ENCODE data around the gene ZNF691.
"Not testable (repeated sequence)": the region's sequence is repeated elsewhere in the genome, so short reads cannot be mapped to it uniquely, and the experiment has no call there.

ZNF691 gene

GRCh38 chr1:42807056-42807668 lies 39.3 kb upstream of the ZNF691 start:
- no peak for DNase-seq (ENCODE audit: low read depth, low spot score)
- H3K9ac ChIP-seq (ENCODE audit: insufficient read length, low read depth): no peak overlapping the region
- H3K9me3 ChIP-seq (ENCODE audit: insufficient read depth, low read length): peaks cover 20% of the 10 kb centered on the region; the same call in 1 of the 2 replicates
- H3K4me1 ChIP-seq (ENCODE audit: insufficient read depth, insufficient read length): no peaks in the 10 kb centered on the region
- TF ChIP-seq SUZ12 (IDR thresholded peaks at IDR 0.05; ENCODE audit: extremely low read depth, insufficient read depth, insufficient read length): no peak
- no peaks in the 10 kb centered on the region for H3K27me3 ChIP-seq (ENCODE audit: insufficient read depth, insufficient read length)
- peaks cover 18% of the 10 kb centered on the region for H3K36me3 ChIP-seq (ENCODE audit: insufficient read depth, insufficient read length, low read length)
- H3K4me3 ChIP-seq (ENCODE audit: insufficient read length, low read depth): no peak overlapping the region

- not testable (repeated sequence) for H3K4me1 ChIP-seq (ENCODE audit: insufficient read depth, insufficient read length); H3K27me3 ChIP-seq (ENCODE audit: insufficient read depth, insufficient read length); H3K4me3 ChIP-seq (ENCODE audit: insufficient read length, low read depth); H3K9ac ChIP-seq (ENCODE audit: insufficient read length, low read depth); H3K9me3 ChIP-seq (ENCODE audit: insufficient read depth, low read length); DNase-seq (ENCODE audit: low read depth, low spot score)
- peaks cover 14% of the 10 kb centered on the region for H3K36me3 ChIP-seq (ENCODE audit: insufficient read depth, insufficient read length, low read length)
Observed at GRCh38 chr1:42814815-42815214, 31.6 kb upstream of the ZNF691 start.

- Histone ChIP-seq H3K36me3 (ENCODE audit: insufficient read depth, insufficient read length, low read length) (peaks cover 14% of the 10 kb centered on the region), H3K9me3 (ENCODE audit: insufficient read depth, low read length) (peaks cover 9% of the 10 kb centered on the region), H3K27me3 (ENCODE audit: insufficient read depth, insufficient read length) (no peaks in the 10 kb centered on the region), H3K9ac (ENCODE audit: insufficient read length, low read depth) (peak overlapping the region; percentile 85), H3K4me3 (ENCODE audit: insufficient read length, low read depth) (peak overlapping the region; percentile 80), H3K4me1 (ENCODE audit: insufficient read depth, insufficient read length) (peaks cover 2% of the 10 kb centered on the region)
- TF ChIP-seq SUZ12 (IDR thresholded peaks at IDR 0.05; ENCODE audit: extremely low read depth, insufficient read depth, insufficient read length): no peak
- TF ChIP-seq YY1 (IDR thresholded peaks at IDR 0.05; ENCODE audit: insufficient read depth, insufficient read length): no peak
- TF ChIP-seq ZNF274 (IDR thresholded peaks at IDR 0.05; ENCODE audit: low read depth, low read length): no peak
- peak; percentile 25 for DNase-seq (ENCODE audit: low read depth, low spot score)
Observed at GRCh38 chr1:42815941-42816584, 30.4 kb upstream of the ZNF691 start.

- peaks cover 12% of the 10 kb centered on the region for H3K36me3 ChIP-seq (ENCODE audit: insufficient read depth, insufficient read length, low read length)
- peaks cover 9% of the 10 kb centered on the region for H3K9me3 ChIP-seq (ENCODE audit: insufficient read depth, low read length)
- no peaks in the 10 kb centered on the region for H3K27me3 ChIP-seq (ENCODE audit: insufficient read depth, insufficient read length)
- H3K9ac ChIP-seq (ENCODE audit: insufficient read length, low read depth): peak within 1 kb of the TSS; percentile 89
- peaks cover 2% of the 10 kb centered on the region for H3K4me1 ChIP-seq (ENCODE audit: insufficient read depth, insufficient read length)
- TF ChIP-seq YY1 (IDR thresholded peaks at IDR 0.05; ENCODE audit: insufficient read depth, insufficient read length) (no peak), ZNF274 (IDR thresholded peaks at IDR 0.05; ENCODE audit: low read depth, low read length) (no peak), SUZ12 (IDR thresholded peaks at IDR 0.05; ENCODE audit: extremely low read depth, insufficient read depth, insufficient read length) (no peak)
- peak; percentile 89 for DNase-seq (ENCODE audit: low read depth, low spot score)
- H3K4me3 ChIP-seq (ENCODE audit: insufficient read length, low read depth): peak within 1 kb of the TSS; percentile 80
Observed at GRCh38 chr1:42816585-42817439, 29.6 kb upstream of the ZNF691 start, which contains the start of the genes ERMAP and SVBP. TSS of gene ERMAP (plus strand) at chr1:42817122. CDS start at chr1:42830449, 13,327 bp downstream. TSS of gene SVBP (minus strand) at chr1:42817397. CDS start at chr1:42816544, 853 bp downstream.

- Histone ChIP-seq H3K9ac (ENCODE audit: insufficient read length, low read depth) (no peak overlapping the region), H3K27me3 (ENCODE audit: insufficient read depth, insufficient read length) (no peaks in the 10 kb centered on the region), H3K36me3 (ENCODE audit: insufficient read depth, insufficient read length, low read length) (peaks cover 12% of the 10 kb centered on the region), H3K4me3 (ENCODE audit: insufficient read length, low read depth) (no peak overlapping the region), H3K4me1 (ENCODE audit: insufficient read depth, insufficient read length) (peaks cover 2% of the 10 kb centered on the region), H3K9me3 (ENCODE audit: insufficient read depth, low read length) (peaks cover 9% of the 10 kb centered on the region)
- TF ChIP-seq YY1 (IDR thresholded peaks at IDR 0.05; ENCODE audit: insufficient read depth, insufficient read length) (no peak), ZNF274 (IDR thresholded peaks at IDR 0.05; ENCODE audit: low read depth, low read length) (no peak), SUZ12 (IDR thresholded peaks at IDR 0.05; ENCODE audit: extremely low read depth, insufficient read depth, insufficient read length) (no peak)
- DNase-seq (ENCODE audit: low read depth, low spot score): no peak
Observed at GRCh38 chr1:42817440-42817767, 29.0 kb upstream of the ZNF691 start.

GRCh38 chr1:42817976-42818375 lies 28.4 kb upstream of the ZNF691 start:
- Histone ChIP-seq H3K9ac (ENCODE audit: insufficient read length, low read depth) (no peak overlapping the region), H3K27me3 (ENCODE audit: insufficient read depth, insufficient read length) (no peaks in the 10 kb centered on the region), H3K9me3 (ENCODE audit: insufficient read depth, low read length) (peaks cover 9% of the 10 kb centered on the region), H3K36me3 (ENCODE audit: insufficient read depth, insufficient read length, low read length) (peaks cover 12% of the 10 kb centered on the region), H3K4me3 (ENCODE audit: insufficient read length, low read depth) (no peak overlapping the region), H3K4me1 (ENCODE audit: insufficient read depth, insufficient read length) (peaks cover 2% of the 10 kb centered on the region)
- TF ChIP-seq ZNF274 (IDR thresholded peaks at IDR 0.05; ENCODE audit: low read depth, low read length) (no peak), SUZ12 (IDR thresholded peaks at IDR 0.05; ENCODE audit: extremely low read depth, insufficient read depth, insufficient read length) (no peak), YY1 (IDR thresholded peaks at IDR 0.05; ENCODE audit: insufficient read depth, insufficient read length) (no peak)
- DNase-seq (ENCODE audit: low read depth, low spot score): no peak

GRCh38 chr1:42820813-42821212 lies 25.6 kb upstream of the ZNF691 start:
- Histone ChIP-seq H3K4me3 (ENCODE audit: insufficient read length, low read depth) (no peak overlapping the region), H3K4me1 (ENCODE audit: insufficient read depth, insufficient read length) (no peaks in the 10 kb centered on the region), H3K9me3 (ENCODE audit: insufficient read depth, low read length) (no peaks in the 10 kb centered on the region), H3K9ac (ENCODE audit: insufficient read length, low read depth) (no peak overlapping the region), H3K27me3 (ENCODE audit: insufficient read depth, insufficient read length) (no peaks in the 10 kb centered on the region), H3K36me3 (ENCODE audit: insufficient read depth, insufficient read length, low read length) (peaks cover 3% of the 10 kb centered on the region)
- no peak for TF ChIP-seq SUZ12 (IDR thresholded peaks at IDR 0.05; ENCODE audit: extremely low read depth, insufficient read depth, insufficient read length)
- no peak for DNase-seq (ENCODE audit: low read depth, low spot score)

Data from NT2/D1 (cell line).